Heart left ventricle (tissue), 16 donors: ENCODE results near the gene NCOA1. TPM values are rescaled to one million over a fixed set of nuclear protein-coding genes. Genes with fewer than 3 reads are reported as not detected.

Experiments used
- ATAC-seq, 4 donors: fragments of 200-7000 bp; cut with Tn5 transposase; one replicate each; pipeline ENCODE4 v1.9.1; 2020 to 2022; ENCODE audit warnings: moderate library complexity in 4 of 4, mild to moderate bottlenecking in 3 of 4, moderate number of reproducible peaks in 1 of 4
- DNase-seq, 5 donors: peaks; one replicate each; pipeline ENCODE4 v3.0.0-alpha.2; 2020
- H3K27ac ChIP-seq, 12 donors: fragments of 200-600 bp; sonication (generic) in 4 of 12; one replicate each; pipeline versions ENCODE4 v1.5.0 to v1.8.0; 2016 to 2022; ENCODE audit warnings: mild to moderate bottlenecking in 2 of 12
- H3K27me3 ChIP-seq, 9 donors: fragments of 200-600 bp; sonication (generic) in 2 of 9; one replicate each; pipeline versions ENCODE4 v1.5.1 to v1.8.0; 2016 to 2022; ENCODE audit warnings: mild to moderate bottlenecking in 3 of 9
- H3K36me3 ChIP-seq, 9 donors: fragments of 200-600 bp; sonication (generic) in 2 of 9; one replicate each; pipeline versions ENCODE4 v1.5.0 to v1.8.0; 2018 to 2022; ENCODE audit warnings: mild to moderate bottlenecking in 2 of 9
- H3K4me1 ChIP-seq, 12 donors: fragments of 200-600 bp; sonication (generic) in 4 of 12; one replicate each; pipeline versions ENCODE4 v1.5.0 to v1.8.0; 2016 to 2022; ENCODE audit warnings: mild to moderate bottlenecking in 3 of 12
- H3K4me3 ChIP-seq, 12 donors: fragments of 200-600 bp; sonication (generic) in 4 of 12; one replicate each; pipeline versions ENCODE4 v1.5.0 to v1.8.0; 2017 to 2022; ENCODE audit warnings: mild to moderate bottlenecking in 9 of 12, moderate library complexity in 4 of 12
- H3K9me3 ChIP-seq, 12 donors: fragments of 200-600 bp; sonication (generic) in 4 of 12; one replicate each; pipeline versions ENCODE4 v1.5.0 to v1.8.0; 2016 to 2022; ENCODE audit warnings: mild to moderate bottlenecking in 1 of 12
- CTCF ChIP-seq, 12 donors: fragments of 200-600 bp; sonication (generic) in 4 of 12; IDR thresholded peaks; one replicate each; pipeline versions ENCODE4 v1.5.0 to v1.8.0; 2018 to 2022; ENCODE audit warnings: antibody characterized with exemption in 12 of 12, mild to moderate bottlenecking in 5 of 12
- POLR2A ChIP-seq, 2 donors: fragments of 450-650 bp; IDR thresholded peaks; one replicate each; pipeline ENCODE4 v1.6.1; 2017; ENCODE audit warnings: antibody characterized with exemption in 2 of 2, mild to moderate bottlenecking in 2 of 2, moderate library complexity in 2 of 2
- WGBS, 4 donors: extraction: QIAGEN DNeasy Blood & Tissue Kit in 2 of 4; methylation state at CpG; one replicate each; pipeline versions ENCODE4 v1.1.5 to v1.1.7; 2013 to 2018; 5-methylcytosine and 5-hydroxymethylcytosine counted together
- intact Hi-C, 10 donors: fragments of 100-400 bp; cut with DNase I; formaldehyde crosslinking; loops; one replicate each; pipeline versions ENCODE4 v1.11.1 to v1.14.2; 2022
- polyA plus RNA-seq, 2 donors: library from polyadenylated mRNA; stranded (reverse); fragments of 200-250 nt; gene quantifications; one replicate each; pipeline ENCODE4 v1.2.3, GENCODE V29; 2013
- total RNA-seq, 9 donors: library from RNA; depleted of rRNA in 2 of 9; stranded (reverse); fragments of >200 nt in 2 of 9; fragmentation: NEBNext Ultra II Directional in 3 of 9; extraction: Animal tissue kit (Norgen Biotek cat#: 25700) in 3 of 9; gene quantifications; one replicate each; pipeline versions ENCODE4 v1.1.0 to v1.2.4, GENCODE V29; 2016 to 2023
- donor health status: ischemic (EF 13 %, LVEDD 7.1; RV severe dilation, severe dysfunction).
- donor health status: healthy with polysubstance abuse.
- donor health status: DM: no; HTN: yes; CAD: no.
- donor health status: DM: no; HTN: no; CAD: no.
- donor health status: ischemic (EF 25% LVEDD 6.9; RV normal size, moderate dysfunction).
- donor health status: ischemic (EF 25% LVEDD 5.7; RV mildly dilated, moderate dysfunction).
- donor health status: healthy.
- donor health status: DM: yes; HTN: yes; CAD: no.
- donor health status: ischemic (EF 35%, LVEDD 5.7; RV mildly dilated, moderate dysfunction).
- donor health status: nonischemic (EF 11% LVEDD 7.7; RV severe dilation, severe dysfunction).
- donor health status: DM: yes; HTN: yes; CAD: no.
- donor health status: PGD.
- donor health status: ischemic (EF 29% LVEDD 5.4; RV normal size, mild dysfunction).
- donor health status: nonischemic (EF 23%, LVEDD 6.1; RV moderate dilation, normal function).

NCOA1 gene
- total and polyA plus RNA-seq, 11 donors, result 8.5 to 42.3 (median 32.4) TPM

DNA sequence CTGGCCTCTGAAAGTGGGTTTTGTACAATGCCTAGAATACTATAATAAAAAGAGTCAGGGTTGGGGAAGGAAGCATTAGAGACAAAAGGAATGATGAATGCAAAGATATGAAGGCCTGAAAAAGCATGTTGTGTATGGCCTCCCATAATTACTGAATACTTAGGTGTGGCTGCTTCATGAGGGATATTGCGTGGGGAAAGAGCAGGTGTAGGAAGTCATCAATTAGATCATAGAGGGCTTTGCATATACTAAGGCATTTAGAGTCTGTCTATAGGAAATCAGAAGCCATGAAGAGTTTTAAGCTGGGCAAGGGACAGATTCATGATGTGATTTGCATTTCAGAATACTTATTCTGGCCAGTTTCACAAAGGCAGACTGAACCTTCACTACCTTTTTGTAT lies 48.2 kb downstream of the NCOA1 start:
- Histone ChIP-seq H3K27ac (no peak overlapping the region), H3K36me3 (peaks cover 0 to 5% (median 0%) of the 10 kb centered on the region in 9 donors), H3K9me3 (peaks cover 0 to 23% (median under 1%) of the 10 kb centered on the region in 12 donors), H3K4me1 (peaks cover 0 to 10% (median 2%) of the 10 kb centered on the region in 12 donors), H3K27me3 (no peaks in the 10 kb centered on the region), H3K4me3 (no peak overlapping the region)
- intact Hi-C loops, result no loop called here
- ATAC-seq (no peak), DNase-seq (no peak)
- 85 to 91% (median 89%) methylated on average over 1 of the region's 1 CpG for WGBS, 4 donors
- TF ChIP-seq CTCF (IDR thresholded peaks at IDR 0.05), result no peak
- TF ChIP-seq POLR2A (IDR thresholded peaks at IDR 0.05), result no peak

DNA sequence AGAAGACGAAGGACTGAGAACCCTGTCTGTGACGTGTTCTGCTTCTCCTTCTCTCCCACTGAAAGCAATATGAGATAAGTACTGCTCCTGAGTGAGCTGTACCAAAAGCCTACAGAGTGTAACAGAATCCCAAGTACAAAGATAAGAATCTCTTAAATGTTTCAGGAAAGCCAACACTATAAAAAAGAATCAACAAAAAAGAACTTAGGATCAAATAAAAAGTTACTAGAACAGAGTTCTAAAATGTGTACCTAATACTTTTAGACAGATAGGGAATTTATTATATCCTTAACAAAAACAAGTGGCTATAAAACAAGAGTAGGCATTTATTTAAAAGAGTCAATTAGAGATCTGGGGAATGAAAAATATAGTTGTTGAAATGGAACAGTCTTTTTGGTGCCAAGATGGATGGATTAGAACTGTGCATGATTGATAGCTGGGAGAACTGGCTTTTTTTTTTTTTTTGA lies 49.0 kb downstream of the NCOA1 start:
- DNase-seq, result no peak
- intact Hi-C loops, result no loop called here
- WGBS, 4 donors, result 72 to 80% (median 75%) methylated on average over 2 of the region's 2 CpGs
- Histone ChIP-seq H3K27ac (no peak overlapping the region), H3K4me3 (no peak overlapping the region), H3K9me3 (peaks cover 0 to 30% (median 4%) of the 10 kb centered on the region in 12 donors), H3K4me1 (peaks cover 0 to 10% (median 2%) of the 10 kb centered on the region in 12 donors), H3K27me3 (no peaks in the 10 kb centered on the region), H3K36me3 (peaks cover 0 to 5% (median 0%) of the 10 kb centered on the region in 9 donors)
- no peak for ATAC-seq
- TF ChIP-seq POLR2A (IDR thresholded peaks at IDR 0.05) (no peak), CTCF (IDR thresholded peaks at IDR 0.05) (no peak)

DNA sequence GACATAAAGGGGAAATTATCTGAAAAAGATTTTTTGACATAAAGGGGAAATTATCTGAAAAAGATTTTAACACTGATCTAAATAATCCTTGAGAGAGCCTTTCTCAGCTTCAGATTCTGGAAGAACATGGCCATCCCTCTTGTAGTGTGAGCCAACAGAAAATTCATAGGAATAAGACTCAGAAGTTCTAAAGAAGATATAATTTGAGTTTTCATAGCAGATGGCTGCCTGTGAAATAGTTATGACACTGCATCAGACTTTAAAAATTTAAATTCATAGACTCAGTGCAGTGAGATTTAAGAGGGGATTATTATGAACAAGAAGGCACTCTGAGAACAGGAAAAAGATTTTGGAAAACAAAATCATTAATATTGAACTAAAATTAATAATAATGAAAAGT lies 50.6 kb downstream of the NCOA1 start:
- no peak for ATAC-seq
- no peak for DNase-seq
- Histone ChIP-seq H3K4me3 (no peak overlapping the region), H3K27me3 (no peaks in the 10 kb centered on the region), H3K9me3 (peaks cover 0 to 25% (median 5%) of the 10 kb centered on the region in 12 donors), H3K36me3 (peaks cover 0 to 4% (median 0%) of the 10 kb centered on the region in 9 donors), H3K4me1 (peaks cover 0 to 10% (median 2%) of the 10 kb centered on the region in 12 donors), H3K27ac (no peak overlapping the region)
- no peak for TF ChIP-seq CTCF (IDR thresholded peaks at IDR 0.05)
- TF ChIP-seq POLR2A (IDR thresholded peaks at IDR 0.05), result no peak
- intact Hi-C loops, result no loop called here

DNA sequence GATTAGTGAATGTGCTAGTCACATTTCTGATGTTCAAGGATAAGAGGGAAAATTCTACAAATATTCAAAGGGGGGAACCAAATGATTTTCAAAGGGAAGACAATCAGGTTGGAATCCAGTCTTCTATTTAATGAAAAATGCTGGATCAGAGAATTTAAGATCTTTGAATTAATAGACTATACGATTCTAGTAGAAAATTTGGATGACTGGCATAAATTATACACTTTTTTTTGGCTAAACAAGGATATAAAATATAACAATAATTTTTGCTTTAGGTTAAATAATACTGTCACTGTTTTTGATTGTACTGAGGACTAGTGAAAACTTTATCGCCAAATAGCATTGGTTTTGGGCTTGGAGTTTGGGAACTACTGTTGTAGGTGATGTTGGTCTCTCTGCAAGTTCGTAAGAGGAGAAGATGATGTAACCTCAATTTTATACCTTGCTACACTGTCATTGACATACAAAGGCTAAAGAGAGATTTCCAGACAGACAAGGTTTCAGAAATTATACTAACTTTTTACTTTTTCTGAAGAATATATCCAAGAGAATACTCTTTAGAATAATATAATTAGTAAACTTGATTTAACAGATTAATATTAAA lies 51.3 kb downstream of the NCOA1 start:
- 94 to 99% (median 97%) methylated on average over 3 of the region's 3 CpGs for WGBS, 4 donors
- no peak overlapping the region for H3K4me3 ChIP-seq
- ATAC-seq, result no peak
- DNase-seq, result no peak
- intact Hi-C loops, result no loop called here
- H3K27ac ChIP-seq, result no peak overlapping the region
- no peak for TF ChIP-seq POLR2A (IDR thresholded peaks at IDR 0.05)
- TF ChIP-seq CTCF (IDR thresholded peaks at IDR 0.05), result no peak
- H3K9me3 ChIP-seq, result peaks cover 0 to 25% (median 5%) of the 10 kb centered on the region in 12 donors
- no peaks in the 10 kb centered on the region for H3K27me3 ChIP-seq
- H3K36me3 ChIP-seq, result no peaks in the 10 kb centered on the region
- peaks cover 0 to 11% (median 2%) of the 10 kb centered on the region in 12 donors for H3K4me1 ChIP-seq
